GM10266 (cell line): ENCODE data around the gene PRELID1.

Experiments
- DNase-seq: peaks from one replicate; pipeline ENCODE4 v3.0.0; 2012; ENCODE audit errors: extremely low spot score
- TF ChIP-seq, protein P1 (sequence below): IDR thresholded peaks from 2 replicates; pipeline ENCODE4 v1.5.1; 2012; ENCODE audit warnings: mild to moderate bottlenecking, low read depth; ENCODE audit not compliant: control insufficient read depth, insufficient read depth; ENCODE audit errors: missing control alignments

PRELID1 gene

DNA sequence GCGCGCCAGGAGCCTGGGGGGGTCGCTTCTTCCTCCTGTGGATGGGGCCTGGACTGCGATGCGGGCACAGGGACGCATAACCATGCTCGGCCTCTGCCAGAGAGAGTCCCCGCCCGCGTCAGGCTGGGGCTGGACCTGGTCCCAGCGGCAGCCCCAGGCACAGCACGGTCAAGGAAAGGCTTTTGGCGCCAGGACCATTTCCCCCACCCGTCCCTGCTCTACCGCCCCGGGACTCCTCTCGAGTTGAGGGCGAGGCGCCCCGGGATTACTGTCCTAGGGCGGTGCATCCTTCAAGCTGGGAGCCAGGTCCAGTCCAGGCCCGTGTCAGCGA is 7.8 kb downstream of the PRELID1 start:
- TF ChIP-seq, protein P1, sequence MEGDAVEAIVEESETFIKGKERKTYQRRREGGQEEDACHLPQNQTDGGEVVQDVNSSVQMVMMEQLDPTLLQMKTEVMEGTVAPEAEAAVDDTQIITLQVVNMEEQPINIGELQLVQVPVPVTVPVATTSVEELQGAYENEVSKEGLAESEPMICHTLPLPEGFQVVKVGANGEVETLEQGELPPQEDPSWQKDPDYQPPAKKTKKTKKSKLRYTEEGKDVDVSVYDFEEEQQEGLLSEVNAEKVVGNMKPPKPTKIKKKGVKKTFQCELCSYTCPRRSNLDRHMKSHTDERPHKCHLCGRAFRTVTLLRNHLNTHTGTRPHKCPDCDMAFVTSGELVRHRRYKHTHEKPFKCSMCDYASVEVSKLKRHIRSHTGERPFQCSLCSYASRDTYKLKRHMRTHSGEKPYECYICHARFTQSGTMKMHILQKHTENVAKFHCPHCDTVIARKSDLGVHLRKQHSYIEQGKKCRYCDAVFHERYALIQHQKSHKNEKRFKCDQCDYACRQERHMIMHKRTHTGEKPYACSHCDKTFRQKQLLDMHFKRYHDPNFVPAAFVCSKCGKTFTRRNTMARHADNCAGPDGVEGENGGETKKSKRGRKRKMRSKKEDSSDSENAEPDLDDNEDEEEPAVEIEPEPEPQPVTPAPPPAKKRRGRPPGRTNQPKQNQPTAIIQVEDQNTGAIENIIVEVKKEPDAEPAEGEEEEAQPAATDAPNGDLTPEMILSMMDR: no peak
- no peak for DNase-seq

GRCh38 chr5:177311723-177312648 is 8.4 kb downstream of the PRELID1 start, which contains the start of gene MXD3:
Gene MXD3 (minus strand): TSS chr5:177311898. CDS start chr5:177311830, 68 bp downstream.
- DNase-seq: peak; percentile 98
- TF ChIP-seq, protein P1: no peak

- DNase-seq: peak; percentile 50
- TF ChIP-seq, protein P1: peak; percentile 30
These were observed 9.1 kb downstream of the PRELID1 start for GRCh38 chr5:177312649-177313181.

GRCh38 chr5:177313561-177314259 is 10.1 kb downstream of the PRELID1 start:
- TF ChIP-seq, protein P1: no peak
- DNase-seq: no peak

GRCh38 chr5:177314376-177315342 is 11.1 kb downstream of the PRELID1 start:
- TF ChIP-seq, protein P1: no peak
- no peak for DNase-seq

DNA sequence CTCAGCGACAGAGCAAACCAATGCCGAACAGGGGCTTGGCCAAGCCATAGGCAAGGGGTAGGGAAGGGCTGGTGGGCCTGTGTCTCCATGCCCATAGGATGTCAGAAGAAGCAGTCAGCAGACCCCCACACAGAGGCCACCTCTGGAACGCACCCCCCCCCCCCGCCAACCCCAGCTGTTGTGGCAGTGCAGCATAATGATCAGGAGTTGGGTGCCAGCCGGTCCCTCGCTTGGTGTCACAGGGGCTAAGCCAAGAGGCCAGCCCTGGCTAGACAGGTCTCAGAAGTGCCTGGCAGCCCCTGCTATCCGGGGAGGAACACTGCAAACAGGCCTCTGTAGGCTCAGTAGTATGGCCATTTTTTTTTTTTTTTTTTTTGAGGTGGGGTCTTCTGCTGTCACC is 11.8 kb downstream of the PRELID1 start:
- DNase-seq: no peak
- TF ChIP-seq, protein P1: no peak
